ENCODE results near the gene MEIOC.
"Not testable (repeated sequence)": the region's sequence is repeated elsewhere in the genome, so short reads cannot be mapped to it uniquely, and the experiment has no call there.

The MEIOC gene

DNA sequence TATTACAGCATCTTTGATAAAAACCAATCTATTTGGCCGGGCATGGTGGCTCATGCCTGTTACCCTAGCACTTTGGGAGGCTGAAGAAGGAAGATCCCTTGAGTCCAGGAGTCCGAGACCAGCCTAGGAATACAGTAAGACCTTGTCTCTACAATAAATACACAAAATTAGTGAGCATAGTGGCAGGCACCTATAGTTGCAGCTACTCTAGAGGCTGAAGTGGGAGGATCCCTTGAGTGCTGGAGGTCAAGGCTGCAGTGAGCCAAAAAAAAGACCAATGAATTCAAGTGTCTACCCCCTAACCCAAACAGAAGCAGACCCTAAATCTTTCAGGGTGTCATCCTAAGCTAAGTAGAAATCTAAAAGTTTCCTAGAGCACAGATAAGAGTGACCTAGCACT lies 7.3 kb upstream of the MEIOC start:
- DNase-seq (ENCODE audit: low read depth): no peak

DNA sequence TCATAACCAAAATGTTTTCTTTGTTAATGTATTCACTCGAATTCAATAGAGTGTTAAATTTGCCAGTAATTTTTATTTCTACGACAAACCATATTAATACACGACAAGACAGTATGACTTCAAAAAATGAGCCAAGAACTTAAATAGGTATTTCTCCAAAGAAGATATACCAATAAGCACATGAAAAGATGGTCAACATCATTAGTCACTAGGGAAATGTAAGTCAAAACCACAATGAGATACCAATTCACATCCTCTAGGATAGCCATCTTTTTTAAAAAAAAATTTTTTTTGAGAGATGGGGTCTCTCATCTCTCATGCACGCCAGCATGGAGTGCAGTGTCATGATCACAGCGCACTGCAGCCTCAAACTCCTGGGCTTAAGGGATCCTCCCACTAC lies 5.0 kb upstream of the MEIOC start:
- DNase-seq (ENCODE audit: low read depth): no peak

GRCh38 chr17:44652727-44653126 lies 3.5 kb upstream of the MEIOC start:
- DNase-seq (ENCODE audit: low read depth): no peak

- DNase-seq (ENCODE audit: low read depth): no peak
These were observed 2.9 kb upstream of the MEIOC start for GRCh38 chr17:44653384-44653783.

DNA sequence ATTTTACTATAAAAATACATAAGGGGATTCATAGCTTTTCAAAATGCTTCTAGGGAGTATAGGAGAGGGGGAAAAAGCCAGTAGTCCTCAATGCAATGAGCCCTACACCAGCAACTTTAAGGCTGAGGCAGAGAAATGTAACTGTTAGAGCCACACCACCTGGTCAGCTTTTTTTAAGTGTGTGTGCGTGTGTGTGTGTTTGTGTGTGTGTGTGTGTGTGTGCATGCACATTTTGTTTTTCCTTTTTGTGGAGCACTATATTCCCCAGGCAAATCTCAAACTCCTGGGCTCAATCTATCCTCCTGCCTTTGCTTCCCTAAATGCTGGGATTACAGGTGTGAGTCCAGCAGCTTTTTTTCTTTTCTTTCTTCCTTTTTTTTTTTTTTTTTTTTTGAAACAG lies 2.3 kb upstream of the MEIOC start:
- no peak for DNase-seq (ENCODE audit: low read depth)

GRCh38 chr17:44661835-44662234 lies 5.6 kb downstream of the MEIOC start:
- DNase-seq (ENCODE audit: low read depth): no peak

- DNase-seq (ENCODE audit: low read depth): no peak
These were observed 6.8 kb downstream of the MEIOC start for GRCh38 chr17:44663095-44663494.

DNA sequence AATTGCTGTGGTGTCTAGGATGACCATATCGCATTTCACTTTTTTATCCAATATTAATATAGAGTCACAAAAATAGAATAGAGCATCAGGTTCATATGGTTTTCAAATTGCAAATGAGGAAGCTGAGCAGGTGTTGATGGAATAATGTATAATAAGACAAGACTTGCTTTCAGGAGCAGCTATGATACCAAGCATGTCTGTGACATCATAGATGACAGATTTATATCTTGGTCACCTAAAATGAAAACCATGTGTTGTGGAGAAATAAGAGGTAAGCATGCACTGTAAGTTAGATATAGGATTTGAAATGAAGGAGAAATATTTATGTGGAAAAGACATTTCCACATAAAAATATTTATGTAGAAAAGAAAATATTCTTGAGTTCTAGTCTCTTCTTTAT lies 8.6 kb downstream of the MEIOC start:
- no peak for DNase-seq (ENCODE audit: low read depth)

- DNase-seq (ENCODE audit: low read depth): no peak
These were observed 9.7 kb downstream of the MEIOC start for GRCh38 chr17:44666006-44666405.

GRCh38 chr17:44672479-44673093 lies 16.3 kb downstream of the MEIOC start:
- DNase-seq (ENCODE audit: low read depth): no peak

- no peak for DNase-seq (ENCODE audit: low read depth)
These were observed 17.6 kb downstream of the MEIOC start for GRCh38 chr17:44673893-44674292.

- no peak for DNase-seq (ENCODE audit: low read depth)
These were observed 20.9 kb downstream of the MEIOC start for GRCh38 chr17:44677136-44677535.

- not testable (repeated sequence) for DNase-seq (ENCODE audit: low read depth)
These were observed 27.0 kb downstream of the MEIOC start for GRCh38 chr17:44683303-44683702.

DNA sequence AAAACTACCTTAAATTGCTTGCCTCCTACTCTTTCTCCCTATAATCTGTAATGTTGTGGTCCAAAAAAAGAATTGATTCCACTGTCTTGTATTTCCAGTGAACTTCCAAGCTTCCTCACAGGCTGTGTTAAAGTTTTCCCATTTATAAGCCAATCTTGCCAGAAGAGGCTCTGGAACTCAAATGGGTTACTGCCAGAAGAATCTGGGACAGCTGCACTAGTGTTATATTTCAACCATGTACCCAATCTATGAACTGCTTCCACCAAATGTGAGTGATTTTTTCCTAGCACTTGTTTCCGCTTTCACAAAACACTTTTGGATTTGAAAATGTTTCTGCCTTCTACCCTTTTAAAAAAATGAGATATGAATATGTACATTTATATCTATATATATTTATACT lies 31.5 kb downstream of the MEIOC start:
- DNase-seq (ENCODE audit: low read depth): no peak

DNA sequence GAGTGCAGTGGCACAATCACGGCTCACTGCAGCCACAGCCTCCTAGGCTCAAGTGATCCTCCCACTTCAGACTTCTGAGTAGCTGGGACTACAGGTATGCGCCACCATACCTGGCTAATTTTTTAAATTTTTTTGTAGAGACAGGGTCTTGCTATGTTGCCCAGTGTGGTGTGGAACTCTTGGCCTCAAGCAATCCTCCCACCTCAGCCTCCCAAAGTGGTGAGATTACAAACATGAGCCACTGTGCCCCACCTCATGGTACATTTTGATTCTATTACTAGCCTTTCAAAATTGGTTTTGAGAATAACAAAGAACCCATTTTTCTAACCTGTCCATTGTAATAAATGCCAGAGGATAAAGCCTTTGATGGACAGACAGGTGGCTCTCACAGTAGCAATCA lies 31.9 kb downstream of the MEIOC start:
- no peak for DNase-seq (ENCODE audit: low read depth)

GRCh38 chr17:44688675-44689476 lies 32.6 kb downstream of the MEIOC start:
- no peak for DNase-seq (ENCODE audit: low read depth)

DNA sequence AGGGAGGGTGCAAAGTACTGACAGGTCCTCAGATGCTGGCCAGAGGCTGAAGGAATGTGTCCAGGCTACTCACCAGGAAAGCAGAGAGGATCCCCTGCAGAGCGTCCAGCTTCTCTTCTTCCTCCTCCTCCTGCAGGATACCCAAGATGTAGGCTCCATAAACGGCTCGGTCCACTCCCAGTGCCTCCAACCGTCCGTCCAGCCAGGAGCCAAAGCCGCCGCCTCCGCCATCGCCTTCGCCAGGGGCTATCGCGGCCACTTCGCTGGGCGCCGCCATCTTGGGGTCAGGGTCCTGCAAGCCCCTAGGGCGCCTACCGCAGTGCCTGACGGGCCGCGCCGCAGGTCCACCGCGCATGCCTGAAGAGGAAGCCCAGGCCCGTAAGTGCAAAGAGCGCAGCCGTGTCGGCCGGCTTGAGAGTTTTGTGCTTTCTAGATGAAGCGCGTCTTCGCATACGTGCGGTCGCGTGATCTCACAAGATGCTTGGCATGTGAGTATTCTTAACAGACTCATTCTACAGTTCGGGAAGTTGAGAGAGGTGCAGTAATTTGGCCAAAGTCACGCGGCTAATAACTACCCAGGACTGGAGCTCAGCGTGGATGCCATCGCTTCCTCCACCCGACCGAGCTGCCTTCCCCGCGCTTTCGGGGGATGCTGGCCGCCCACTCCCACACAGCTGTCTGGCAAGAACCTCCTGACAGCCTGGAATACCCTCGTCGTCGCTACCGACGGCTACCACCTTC lies 33.4 kb downstream of the MEIOC start, which contains the start of gene CCDC43:
TSS of gene CCDC43 (minus strand) at position 300 of the 741 bp plus-strand sequence. CDS start at position 277, 23 bp downstream.
- peak; percentile 77 for DNase-seq (ENCODE audit: low read depth)

DNA sequence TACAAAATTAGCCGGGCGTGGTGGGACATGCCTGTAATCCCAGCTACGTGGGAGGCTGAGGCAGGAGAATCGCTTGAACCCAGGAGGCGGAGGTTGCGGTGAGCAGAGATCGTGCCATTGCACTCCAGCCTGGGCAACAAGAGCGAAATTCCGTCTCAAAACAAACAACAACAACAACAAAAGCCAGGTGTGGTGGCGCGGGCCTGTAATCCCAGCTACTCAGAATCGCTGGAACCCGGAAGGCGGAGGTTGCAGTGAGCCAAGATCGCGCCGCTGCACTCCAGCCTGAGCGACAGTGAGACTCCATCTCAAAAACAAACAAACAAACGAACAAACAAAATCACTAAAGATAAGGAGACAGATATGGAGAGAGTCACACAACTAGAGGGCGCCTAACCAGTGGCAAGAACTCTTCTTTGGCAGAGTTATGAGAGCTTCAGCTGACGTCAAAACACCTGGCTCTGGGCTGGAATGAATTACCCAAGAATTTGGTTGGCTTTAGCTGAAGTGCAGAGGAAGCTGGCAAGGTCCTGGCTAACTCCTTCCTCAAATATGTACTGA lies 34.6 kb downstream of the MEIOC start:
- not testable (repeated sequence) for DNase-seq (ENCODE audit: low read depth)

- DNase-seq (ENCODE audit: low read depth): no peak
These were observed 37.3 kb downstream of the MEIOC start for GRCh38 chr17:44693609-44694008.

- not testable (repeated sequence) for DNase-seq (ENCODE audit: low read depth)
These were observed 44.0 kb downstream of the MEIOC start for GRCh38 chr17:44700288-44700687.

DNA sequence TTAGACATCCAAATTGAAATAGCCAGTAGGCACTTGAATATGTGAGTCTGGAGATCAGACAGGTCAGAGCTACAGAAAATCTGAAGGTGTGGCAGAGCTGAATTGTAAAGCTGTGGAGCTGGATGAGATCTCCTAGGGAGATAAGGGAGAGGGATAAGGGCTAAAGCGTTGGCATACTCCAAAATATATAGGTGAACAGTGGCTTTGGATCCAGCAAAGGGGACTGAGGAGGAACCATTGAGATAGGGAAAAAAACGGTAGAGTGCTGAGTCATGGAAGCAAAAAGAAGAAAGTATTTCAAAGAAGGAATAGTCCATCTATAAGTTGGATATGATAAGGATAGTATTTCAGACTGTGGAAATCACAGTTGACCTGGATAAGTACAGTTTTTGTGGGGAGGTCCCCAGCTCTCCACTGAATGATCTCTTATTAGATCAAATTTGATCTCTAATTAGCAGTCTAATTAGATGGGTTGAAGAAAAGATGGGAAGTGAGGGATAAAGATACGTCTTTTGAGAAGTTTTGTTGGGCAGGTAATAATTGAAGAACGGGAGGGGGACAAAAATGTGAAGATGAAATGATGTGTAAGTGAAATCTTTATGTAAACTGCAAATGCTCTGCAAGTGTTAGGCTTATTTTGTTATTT lies 51.6 kb downstream of the MEIOC start:
- DNase-seq (ENCODE audit: low read depth): no peak

All from stimulated activated CD8-positive, alpha-beta memory T cell treated with anti-CD3 and anti-CD28 coated beads, Interleukin-7, amount 100 ng/mL, for 24 hours (primary cell).